ENCODE measurements around the gene ALS2CL. TPM values are rescaled to one million over a fixed set of nuclear protein-coding genes. Genes with fewer than 3 reads are reported as not detected.

ALS2CL gene
- total RNA-seq, 1 donor from 2014 or later: 13.5 TPM

DNA sequence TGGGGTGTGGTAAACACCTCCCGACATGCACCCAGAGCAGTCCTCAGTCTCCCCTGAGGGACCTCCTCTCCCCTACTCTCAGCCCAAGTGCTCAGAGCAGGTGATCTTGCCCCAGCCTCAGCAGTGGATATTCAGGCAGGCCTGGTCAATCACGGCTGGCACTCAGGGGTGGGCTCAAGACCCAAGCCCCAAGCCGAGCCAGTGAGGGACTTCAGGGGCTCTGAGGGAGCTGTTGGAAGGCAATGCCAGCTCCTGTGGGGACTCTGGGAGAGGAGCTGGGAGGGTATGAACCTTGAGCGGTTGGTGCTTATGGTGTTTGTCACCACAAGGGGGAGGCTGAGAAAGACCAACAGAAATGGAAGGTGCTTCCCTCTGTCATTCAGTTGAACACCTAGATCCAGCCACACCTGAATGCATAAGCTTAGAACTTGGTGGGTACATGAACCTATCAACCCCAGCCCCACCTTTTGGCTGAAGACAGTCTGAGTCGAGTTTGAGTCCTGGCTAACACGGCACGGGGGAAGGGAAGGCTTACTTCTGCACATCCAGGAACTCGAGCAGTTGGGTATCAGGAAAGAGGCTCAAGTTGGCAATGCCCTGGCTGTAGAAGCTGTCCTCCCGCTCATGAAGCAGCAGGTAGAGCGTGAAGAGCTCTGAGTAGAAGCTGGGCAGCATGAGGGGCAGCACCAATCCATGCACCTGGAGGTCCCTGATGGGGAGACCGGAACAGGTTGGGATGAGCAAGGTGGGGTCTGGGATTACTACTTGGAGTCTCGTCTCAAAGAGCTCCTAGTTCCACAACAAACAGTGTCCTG is 19.2 kb downstream of the ALS2CL start:
- H3K27ac Mint-ChIP-seq (ENCODE audit: unreplicated experiment): no peak overlapping the region
- H3K27me3 Mint-ChIP-seq (ENCODE audit: low read depth, unreplicated experiment): peaks cover 19% of the 10 kb centered on the region
- Histone ChIP-seq H3K9me3 (ENCODE audit: insufficient read depth, low read depth, low read length) (no peaks in the 10 kb centered on the region), H3K4me1 (ENCODE audit: insufficient read depth, low read length) (no peaks in the 10 kb centered on the region), H2AFZ (ENCODE audit: low read depth, low read length) (no peak overlapping the region), H3K4me2 (ENCODE audit: low read length) (no peak overlapping the region), H3K27ac (ENCODE audit: low read depth, low read length) (no peak overlapping the region), H3K9ac (ENCODE audit: low read length) (no peak overlapping the region), H3K36me3 (ENCODE audit: insufficient read depth, low read length) (no peaks in the 10 kb centered on the region), H3K79me2 (ENCODE audit: insufficient read depth, low read length) (no peaks in the 10 kb centered on the region), H4K20me1 (ENCODE audit: insufficient read depth, low read length) (no peaks in the 10 kb centered on the region), H3K27me3 (ENCODE audit: insufficient read depth, low read length) (no peaks in the 10 kb centered on the region), H3K4me3 (ENCODE audit: insufficient read depth, low read depth, low read length) (no peak overlapping the region)
- DNase-seq (ENCODE audit: low read depth) (no peak), FAIRE-seq (no peak)
- H3K36me3 Mint-ChIP-seq (ENCODE audit: low read depth, unreplicated experiment): peaks cover 22% of the 10 kb centered on the region
- H3K9me3 Mint-ChIP-seq (ENCODE audit: unreplicated experiment): peaks cover 5% of the 10 kb centered on the region
- H3K4me1 Mint-ChIP-seq (ENCODE audit: low read depth, unreplicated experiment): no peaks in the 10 kb centered on the region
- TF ChIP-seq EZH2 (IDR thresholded peaks at IDR 0.05; ENCODE audit: insufficient read depth, low read length): no peak
- TF ChIP-seq, protein P1, sequence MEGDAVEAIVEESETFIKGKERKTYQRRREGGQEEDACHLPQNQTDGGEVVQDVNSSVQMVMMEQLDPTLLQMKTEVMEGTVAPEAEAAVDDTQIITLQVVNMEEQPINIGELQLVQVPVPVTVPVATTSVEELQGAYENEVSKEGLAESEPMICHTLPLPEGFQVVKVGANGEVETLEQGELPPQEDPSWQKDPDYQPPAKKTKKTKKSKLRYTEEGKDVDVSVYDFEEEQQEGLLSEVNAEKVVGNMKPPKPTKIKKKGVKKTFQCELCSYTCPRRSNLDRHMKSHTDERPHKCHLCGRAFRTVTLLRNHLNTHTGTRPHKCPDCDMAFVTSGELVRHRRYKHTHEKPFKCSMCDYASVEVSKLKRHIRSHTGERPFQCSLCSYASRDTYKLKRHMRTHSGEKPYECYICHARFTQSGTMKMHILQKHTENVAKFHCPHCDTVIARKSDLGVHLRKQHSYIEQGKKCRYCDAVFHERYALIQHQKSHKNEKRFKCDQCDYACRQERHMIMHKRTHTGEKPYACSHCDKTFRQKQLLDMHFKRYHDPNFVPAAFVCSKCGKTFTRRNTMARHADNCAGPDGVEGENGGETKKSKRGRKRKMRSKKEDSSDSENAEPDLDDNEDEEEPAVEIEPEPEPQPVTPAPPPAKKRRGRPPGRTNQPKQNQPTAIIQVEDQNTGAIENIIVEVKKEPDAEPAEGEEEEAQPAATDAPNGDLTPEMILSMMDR (IDR thresholded peaks at IDR 0.05; ENCODE audit: insufficient read depth, low read depth, low read length): peak; percentile 4
- H3K4me3 Mint-ChIP-seq (ENCODE audit: unreplicated experiment): no peak overlapping the region

DNA sequence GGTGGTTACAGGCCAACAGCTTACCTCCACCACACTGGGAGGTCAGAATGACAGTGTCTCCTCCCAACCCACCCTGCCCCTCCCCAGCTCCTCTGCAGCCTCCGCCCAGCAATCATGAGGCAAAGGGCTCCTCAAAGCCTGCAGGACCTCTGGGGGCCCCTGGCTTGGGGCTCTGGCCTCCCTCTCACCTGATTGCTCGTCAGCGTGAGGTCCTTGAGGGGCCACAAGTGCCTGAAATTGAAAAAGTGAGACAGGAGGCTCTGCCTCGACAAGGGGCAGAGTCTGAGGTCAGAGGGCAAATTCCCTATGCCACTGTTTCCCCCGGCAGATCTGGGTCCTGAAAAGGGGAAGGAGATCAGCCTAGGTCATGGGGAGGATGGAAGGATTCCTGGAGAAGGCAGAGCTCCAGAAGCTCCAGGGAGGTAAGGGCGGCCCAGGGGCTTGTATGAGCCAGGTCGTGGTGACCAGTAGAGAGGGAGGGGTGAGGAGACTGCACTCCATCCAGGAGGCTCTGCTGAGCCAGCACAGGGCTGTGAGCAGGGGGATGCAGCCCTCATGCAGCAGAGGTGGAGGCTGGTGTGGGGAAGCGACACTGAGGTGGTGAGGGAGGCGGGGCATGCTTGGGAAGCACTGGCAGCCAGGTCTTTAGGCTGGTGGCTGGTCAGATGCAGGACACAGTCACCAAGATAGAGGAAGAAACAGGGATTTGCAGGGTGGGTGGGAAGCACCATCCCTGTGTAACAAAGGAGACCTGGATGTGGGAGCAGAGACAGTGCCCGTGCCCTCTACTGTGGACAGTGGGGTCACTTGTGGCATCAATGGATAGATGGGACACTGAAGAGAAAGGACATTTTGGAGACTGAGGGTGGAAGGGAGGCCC is 20.1 kb downstream of the ALS2CL start:
- H3K9me3 Mint-ChIP-seq (ENCODE audit: unreplicated experiment): peaks cover 5% of the 10 kb centered on the region
- TF ChIP-seq, protein P1 (IDR thresholded peaks at IDR 0.05; ENCODE audit: insufficient read depth, low read depth, low read length): no peak
- TF ChIP-seq EZH2 (IDR thresholded peaks at IDR 0.05; ENCODE audit: insufficient read depth, low read length): no peak
- no peak overlapping the region for H3K4me2 ChIP-seq (ENCODE audit: low read length)

More for the DNA sequence above, 20.1 kb downstream of the ALS2CL start:
- H3K27ac Mint-ChIP-seq (ENCODE audit: unreplicated experiment): no peak overlapping the region
- Histone ChIP-seq H4K20me1 (ENCODE audit: insufficient read depth, low read length) (no peaks in the 10 kb centered on the region), H3K79me2 (ENCODE audit: insufficient read depth, low read length) (no peaks in the 10 kb centered on the region), H3K9me3 (ENCODE audit: insufficient read depth, low read depth, low read length) (no peaks in the 10 kb centered on the region), H3K4me3 (ENCODE audit: insufficient read depth, low read depth, low read length) (no peak overlapping the region), H3K27ac (ENCODE audit: low read depth, low read length) (no peak overlapping the region), H3K4me1 (ENCODE audit: insufficient read depth, low read length) (no peaks in the 10 kb centered on the region), H3K9ac (ENCODE audit: low read length) (no peak overlapping the region), H3K27me3 (ENCODE audit: insufficient read depth, low read length) (no peaks in the 10 kb centered on the region), H3K36me3 (ENCODE audit: insufficient read depth, low read length) (no peaks in the 10 kb centered on the region), H2AFZ (ENCODE audit: low read depth, low read length) (no peak overlapping the region)
- DNase-seq (ENCODE audit: low read depth): no peak
- no peak overlapping the region for H3K4me3 Mint-ChIP-seq (ENCODE audit: unreplicated experiment)
- H3K36me3 Mint-ChIP-seq (ENCODE audit: low read depth, unreplicated experiment): peaks cover 22% of the 10 kb centered on the region
- no peak for FAIRE-seq
- no peaks in the 10 kb centered on the region for H3K4me1 Mint-ChIP-seq (ENCODE audit: low read depth, unreplicated experiment)
- peaks cover 21% of the 10 kb centered on the region for H3K27me3 Mint-ChIP-seq (ENCODE audit: low read depth, unreplicated experiment)

Data from astrocyte (in vitro differentiated cells and primary cell).